Uterus (tissue), 4 donors: ENCODE measurements around the gene HSPA4L. TPM values are rescaled to one million over a fixed set of nuclear protein-coding genes. Genes with fewer than 3 reads are reported as not detected.

Experiments used
- DNase-seq, 2 donors: peaks; one replicate each; pipeline ENCODE4 v3.0.0-alpha.2; 2019 to 2020
- H3K27ac ChIP-seq, 2 donors: fragments of 200-600 bp; sonication (generic); 1 replicate in 1 of 2; 2 replicates in 1 of 2; pipeline ENCODE4 v1.5.1; 2016 to 2018
- H3K27me3 ChIP-seq, 2 donors: fragments of 200-600 bp; sonication (generic); one replicate each; pipeline ENCODE4 v1.5.1; 2018 to 2019; ENCODE audit warnings: control low read depth in 1 of 2
- H3K36me3 ChIP-seq, 2 donors: fragments of 200-600 bp; sonication (generic); one replicate each; pipeline ENCODE4 v1.5.1; 2019; ENCODE audit warnings: control low read depth in 1 of 2
- H3K4me1 ChIP-seq, 2 donors: fragments of 200-600 bp; sonication (generic); one replicate each; pipeline ENCODE4 v1.5.1; 2018 to 2019; ENCODE audit warnings: control low read depth in 1 of 2
- H3K4me3 ChIP-seq, 2 donors: fragments of 200-600 bp; sonication (generic); 1 replicate in 1 of 2; 2 replicates in 1 of 2; pipeline ENCODE4 v1.5.1; 2018 to 2019; ENCODE audit warnings: mild to moderate bottlenecking in 1 of 2
- H3K9me3 ChIP-seq, 2 donors: fragments of 200-600 bp; sonication (generic); one replicate each; pipeline ENCODE4 v1.5.1; 2019; ENCODE audit warnings: control low read depth in 1 of 2
- CTCF ChIP-seq, 4 experiments: fragments of 200-600 bp in 2 of 4; fragments of 450-650 bp in 2 of 4; sonication (generic) in 2 of 4; IDR thresholded peaks; one replicate each; pipeline ENCODE4 v1.5.1; 2016 to 2019; ENCODE audit warnings: antibody characterized with exemption in 4 of 4, mild to moderate bottlenecking in 2 of 4, moderate library complexity in 1 of 4
- POLR2A ChIP-seq, 2 donors: fragments of 450-650 bp; IDR thresholded peaks; one replicate each; pipeline ENCODE4 v1.6.1; 2016; ENCODE audit warnings: antibody characterized with exemption in 2 of 2, mild to moderate bottlenecking in 1 of 2, moderate library complexity in 1 of 2
- intact Hi-C: fragments of 100-400 bp; cut with DNase I; formaldehyde crosslinking; loops from one replicate; pipeline ENCODE4 v1.15.1; 2023; ENCODE audit warnings: low total_unique reads
- total RNA-seq, 4 donors: library from RNA; depleted of rRNA in 3 of 4; stranded (reverse); fragments of >200 nt in 3 of 4; gene quantifications; one replicate each; pipeline versions ENCODE4 v1.1.0 to v1.2.4, GENCODE V29; 2014 to 2023
- donor health status: DM: yes; HTN: yes; CAD: no.

HSPA4L gene
- total RNA-seq, 4 donors from 2014 or later: 0.26 to 7.2 (median 2.8) TPM

DNA sequence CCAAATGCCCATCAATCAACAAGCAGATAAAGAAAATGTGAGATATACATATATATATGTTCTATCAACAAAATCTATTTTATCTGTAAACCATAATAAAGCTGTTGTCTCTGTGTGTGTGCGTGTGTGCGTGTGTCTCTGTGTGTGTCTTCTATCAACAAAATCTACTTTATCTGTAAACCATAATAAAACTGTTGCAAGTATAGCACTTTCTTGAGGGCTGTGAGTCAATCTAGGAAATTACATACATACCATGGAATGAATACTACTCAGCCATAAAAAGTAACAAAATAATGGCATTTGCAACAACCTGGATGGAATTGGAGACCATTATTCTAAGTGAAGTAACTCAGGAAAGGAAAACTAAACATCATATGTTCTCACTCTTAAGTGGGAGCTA, 86.1 kb downstream of the HSPA4L start:
- TF ChIP-seq POLR2A (IDR thresholded peaks at IDR 0.05) (no peak), CTCF (IDR thresholded peaks at IDR 0.05) (no peak)
- Histone ChIP-seq H3K9me3 (no peaks in the 10 kb centered on the region), H3K4me1 (no peaks in the 10 kb centered on the region), H3K27me3 (no peaks in the 10 kb centered on the region), H3K36me3 (no peaks in the 10 kb centered on the region), H3K27ac (no peak overlapping the region), H3K4me3 (no peak overlapping the region)
- intact Hi-C loops: no loop called here
- DNase-seq: no peak

DNA sequence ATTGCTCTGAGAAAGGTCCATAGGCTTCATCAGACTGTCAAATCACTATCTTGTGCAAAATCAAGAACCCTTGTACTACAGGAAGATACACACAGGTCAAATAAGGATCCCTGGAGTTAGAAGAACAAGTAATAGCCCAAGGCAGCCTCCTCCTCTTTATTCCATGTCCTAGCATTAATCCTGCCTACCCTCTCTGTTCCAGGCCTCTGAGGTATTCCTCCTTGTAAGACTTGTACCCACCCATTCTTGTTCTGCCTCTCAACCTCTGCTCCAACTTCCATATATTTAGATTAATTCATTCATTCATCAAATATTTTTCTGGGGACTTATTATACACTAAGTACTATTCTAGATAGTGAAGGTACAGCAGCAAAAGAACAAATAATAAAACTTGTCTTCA, 88.2 kb downstream of the HSPA4L start:
- intact Hi-C loops: no loop called here
- Histone ChIP-seq H3K9me3 (no peaks in the 10 kb centered on the region), H3K36me3 (no peaks in the 10 kb centered on the region), H3K4me1 (no peaks in the 10 kb centered on the region), H3K27me3 (no peaks in the 10 kb centered on the region), H3K4me3 (no peak overlapping the region), H3K27ac (no peak overlapping the region)
- TF ChIP-seq CTCF (IDR thresholded peaks at IDR 0.05) (no peak), POLR2A (IDR thresholded peaks at IDR 0.05) (no peak)
- no peak for DNase-seq

- no peaks in the 10 kb centered on the region for H3K36me3 ChIP-seq
- H3K9me3 ChIP-seq: no peaks in the 10 kb centered on the region
- intact Hi-C loops: no loop called here
- no peak for DNase-seq
- no peaks in the 10 kb centered on the region for H3K4me1 ChIP-seq
- TF ChIP-seq CTCF (IDR thresholded peaks at IDR 0.05) (no peak), POLR2A (IDR thresholded peaks at IDR 0.05) (no peak)
- H3K27me3 ChIP-seq: no peaks in the 10 kb centered on the region
- H3K27ac ChIP-seq: peak overlapping the region in 1 of 2 donors; percentile 7
- no peak overlapping the region for H3K4me3 ChIP-seq
These were observed 88.6 kb downstream of the HSPA4L start for GRCh38 chr4:127870688-127871087.

GRCh38 chr4:127875791-127876190, 93.7 kb downstream of the HSPA4L start:
- Histone ChIP-seq H3K4me1 (no peaks in the 10 kb centered on the region), H3K27ac (no peak overlapping the region), H3K9me3 (no peaks in the 10 kb centered on the region), H3K4me3 (no peak overlapping the region), H3K27me3 (no peaks in the 10 kb centered on the region), H3K36me3 (no peaks in the 10 kb centered on the region)
- TF ChIP-seq CTCF (IDR thresholded peaks at IDR 0.05) (no peak), POLR2A (IDR thresholded peaks at IDR 0.05) (no peak)
- intact Hi-C loops: no loop called here
- DNase-seq: no peak

- intact Hi-C loops: no loop called here
- peak; percentile 92 for DNase-seq
- Histone ChIP-seq H3K36me3 (no peaks in the 10 kb centered on the region), H3K4me3 (peak within 1 kb of the TSS; percentile 53 to 72), H3K27ac (peak within 1 kb of the TSS; percentile 72 to 90), H3K27me3 (no peaks in the 10 kb centered on the region), H3K9me3 (no peaks in the 10 kb centered on the region), H3K4me1 (no peaks in the 10 kb centered on the region)
- peak; percentile 2 to 61 for TF ChIP-seq POLR2A (IDR thresholded peaks at IDR 0.05)
- no peak for TF ChIP-seq CTCF (IDR thresholded peaks at IDR 0.05)
These were observed 98.8 kb downstream of the HSPA4L start, which contains the start of gene PLK4 for GRCh38 chr4:127880763-127881562. Gene PLK4 (plus strand): TSS chr4:127880893. CDS start chr4:127881135, 242 bp downstream.
